ENCODE data around the gene OGDH. TPM values are rescaled to one million over a fixed set of nuclear protein-coding genes. Genes with fewer than 3 reads are reported as not detected.
"Not testable (repeated sequence)": the region's sequence is repeated elsewhere in the genome, so short reads cannot be mapped to it uniquely, and the experiment has no call there.

The OGDH gene
- total and polyA plus RNA-seq, 2 experiments from 2014 or later = 13.5 to 76.9 TPM

GRCh38 chr7:44729949-44730590 is 123.6 kb downstream of the OGDH start (continued):
- no peak for TF ChIP-seq CTCF (conservative IDR thresholded peaks at IDR 0.05; ENCODE audit: low read depth in 2 of 2)
- TF ChIP-seq EZH2phosphoT487 (IDR thresholded peaks at IDR 0.05; ENCODE audit: unreplicated experiment) = no peak
- TF ChIP-seq STAT1 (IDR thresholded peaks at IDR 0.05; ENCODE audit: unreplicated experiment) = no peak
- no peak for TF ChIP-seq POLR2AphosphoS5 (IDR thresholded peaks at IDR 0.05; ENCODE audit: low read depth)
- no peak for TF ChIP-seq ZNF331 (CRISPR knock-in tag; IDR thresholded peaks at IDR 0.05; ENCODE audit: low read depth)

- not testable (repeated sequence) for H3K79me2 ChIP-seq (replicated peaks; ENCODE audit: insufficient read depth); H3K27me3 ChIP-seq (ENCODE audit: insufficient read depth); H4K20me1 ChIP-seq (replicated peaks; ENCODE audit: insufficient read depth); H3K27ac ChIP-seq (ENCODE audit: low read depth); H3K27me3 Mint-ChIP-seq (ENCODE audit: insufficient read depth, low read depth, poor library complexity); H2AFZ ChIP-seq; H3K4me1 Mint-ChIP-seq; H3K4me3 ChIP-seq; H3K36me3 Mint-ChIP-seq (ENCODE audit: low read depth); H3K9me3 Mint-ChIP-seq; ATAC-seq; H3F3A ChIP-seq (replicated peaks; ENCODE audit: low read depth); H3K4me1 ChIP-seq (ENCODE audit: insufficient read depth); H3K27ac Mint-ChIP-seq; H3K9me2 ChIP-seq (ENCODE audit: insufficient read depth); H3K36me3 ChIP-seq (ENCODE audit: insufficient read depth); DNase-seq (ENCODE audit: low spot score); H3K4me2 ChIP-seq; H3K4me3 Mint-ChIP-seq
These were observed 126.5 kb downstream of the OGDH start for GRCh38 chr7:44732971-44733370.

GRCh38 chr7:44733708-44734481 is 127.5 kb downstream of the OGDH start:
- no peaks in the 10 kb centered on the region for H3F3A ChIP-seq (replicated peaks; ENCODE audit: low read depth)
- H3K4me2 ChIP-seq = no peak overlapping the region
- no peaks in the 10 kb centered on the region for H3K27me3 ChIP-seq (ENCODE audit: insufficient read depth)
- no peak overlapping the region; the same call in 1 of the 2 replicates for H2AFZ ChIP-seq
- H3K36me3 ChIP-seq (ENCODE audit: insufficient read depth) = no peaks in the 10 kb centered on the region
- no peak overlapping the region for H3K4me3 ChIP-seq
- no peaks in the 10 kb centered on the region for H3K4me1 Mint-ChIP-seq
- no peaks in the 10 kb centered on the region for H3K9me3 Mint-ChIP-seq
- no peak overlapping the region for H3K27ac ChIP-seq (ENCODE audit: low read depth)
- ATAC-seq (no peak), DNase-seq (ENCODE audit: low spot score) (no peak)
- no peak overlapping the region for H3K27ac Mint-ChIP-seq
- H3K9me2 ChIP-seq (ENCODE audit: insufficient read depth) = no peaks in the 10 kb centered on the region
- no peaks in the 10 kb centered on the region for H3K4me1 ChIP-seq (ENCODE audit: insufficient read depth)
- H3K79me2 ChIP-seq (replicated peaks; ENCODE audit: insufficient read depth) = no peaks in the 10 kb centered on the region
- no peak overlapping the region for H3K4me3 Mint-ChIP-seq
- no peaks in the 10 kb centered on the region for H4K20me1 ChIP-seq (replicated peaks; ENCODE audit: insufficient read depth)
- H3K36me3 Mint-ChIP-seq (ENCODE audit: low read depth) = no peaks in the 10 kb centered on the region
- peaks cover 2% of the 10 kb centered on the region for H3K27me3 Mint-ChIP-seq (ENCODE audit: insufficient read depth, low read depth, poor library complexity)
- no peak for TF ChIP-seq ZNF462 (CRISPR knock-in tag; IDR thresholded peaks at IDR 0.05)
- no peak for TF ChIP-seq CTCF (conservative IDR thresholded peaks at IDR 0.05; ENCODE audit: low read depth in 2 of 2)
- TF ChIP-seq JUNB (IDR thresholded peaks at IDR 0.05; ENCODE audit: unreplicated experiment) = no peak

Measured in GM23338 (cell line).